Fibroblast of mammary gland (primary cell): ENCODE results near the gene GEMIN7.

Experiments used
- DNase-seq: peaks from one replicate; pipeline ENCODE4 v3.0.0-alpha.2; 2010; ENCODE audit warnings: low read depth
- H3K4me3 ChIP-seq: 2 replicates; pipeline ENCODE4 v1.5.1; 2011; ENCODE audit warnings: low read depth, mild to moderate bottlenecking, low read length, moderate library complexity; ENCODE audit not compliant: control insufficient read depth
- CTCF ChIP-seq: conservative IDR thresholded peaks from 2 replicates; pipeline ENCODE4 v1.5.1; 2011; ENCODE audit warnings: low read depth, low read length, inconsistent platforms; ENCODE audit not compliant: control insufficient read depth, insufficient read depth

Gene GEMIN7

GRCh38 chr19:45076851-45077730, 2.0 kb upstream of the GEMIN7 start:
- DNase-seq, result no peak
- TF ChIP-seq CTCF, result no peak

GRCh38 chr19:45078390-45079062, 534 bp upstream of the GEMIN7 start:
- peak overlapping the region; percentile 38 for H3K4me3 ChIP-seq
- DNase-seq, result no peak
- TF ChIP-seq CTCF, result no peak

More at GRCh38 chr19:45076851-45077730, 2.0 kb upstream of the GEMIN7 start:
- no peak overlapping the region for H3K4me3 ChIP-seq

- no peak for TF ChIP-seq CTCF
- DNase-seq, result no peak
- peak overlapping the region; percentile 95 for H3K4me3 ChIP-seq
Measured at GRCh38 chr19:45079911-45080370, 881 bp downstream of the GEMIN7 start.

- no peak overlapping the region for H3K4me3 ChIP-seq
- no peak for DNase-seq
- no peak for TF ChIP-seq CTCF
Measured at GRCh38 chr19:45082170-45082569, 3.1 kb downstream of the GEMIN7 start.

- H3K4me3 ChIP-seq, result no peak overlapping the region
- DNase-seq, result no peak
- TF ChIP-seq CTCF, result no peak
Measured at GRCh38 chr19:45086480-45086879, 7.4 kb downstream of the GEMIN7 start.

- no peak for DNase-seq
- TF ChIP-seq CTCF, result no peak
Measured at GRCh38 chr19:45087531-45087930, 8.5 kb downstream of the GEMIN7 start.

More at GRCh38 chr19:45087531-45087930, 8.5 kb downstream of the GEMIN7 start:
- no peak overlapping the region for H3K4me3 ChIP-seq
